Type B pancreatic cell (in vitro differentiated cells): ENCODE results near the gene EFEMP2. TPM values are rescaled to one million over a fixed set of nuclear protein-coding genes. Genes with fewer than 3 reads are reported as not detected.

Experiments
- DNase-seq: peaks from one replicate; pipeline ENCODE4 v3.0.0; 2021; ENCODE audit warnings: mixed read lengths; ENCODE audit not compliant: unreplicated experiment; ENCODE audit errors: extremely low spot score
- H3K27ac Mint-ChIP-seq: 2 replicates; pipeline ENCODE4 v1.8.0; 2021; ENCODE audit warnings: mild to moderate bottlenecking, mixed read lengths
- H3K27me3 Mint-ChIP-seq: 2 replicates; pipeline ENCODE4 v1.8.0; 2021; ENCODE audit warnings: mixed read lengths
- H3K36me3 Mint-ChIP-seq: 2 replicates; pipeline ENCODE4 v1.8.0; 2021; ENCODE audit warnings: mixed read lengths
- H3K4me1 Mint-ChIP-seq: one replicate; pipeline ENCODE4 v1.8.0; 2021; ENCODE audit warnings: mixed read lengths; ENCODE audit not compliant: unreplicated experiment
- H3K4me3 Mint-ChIP-seq: 2 replicates; pipeline ENCODE4 v1.8.0; 2021; ENCODE audit warnings: mild to moderate bottlenecking, mixed read lengths
- H3K9me3 Mint-ChIP-seq: 2 replicates; pipeline ENCODE4 v1.8.0; 2021; ENCODE audit warnings: mixed read lengths
- total RNA-seq: library from RNA; stranded (reverse); gene quantifications from 2 replicates; pipeline ENCODE4 v1.2.1, GENCODE V29; 2021; ENCODE audit warnings: low replicate concordance
- TF ChIP-seq, protein P1 (sequence below): fragments of 200-600 bp; sonication (generic); conservative IDR thresholded peaks from 2 replicates; pipeline ENCODE4 v1.5.0; 2021; ENCODE audit warnings: antibody characterized with exemption, mild to moderate bottlenecking

EFEMP2 gene
- total RNA-seq, 1 donor from 2014 or later, result 24.5 TPM

DNA sequence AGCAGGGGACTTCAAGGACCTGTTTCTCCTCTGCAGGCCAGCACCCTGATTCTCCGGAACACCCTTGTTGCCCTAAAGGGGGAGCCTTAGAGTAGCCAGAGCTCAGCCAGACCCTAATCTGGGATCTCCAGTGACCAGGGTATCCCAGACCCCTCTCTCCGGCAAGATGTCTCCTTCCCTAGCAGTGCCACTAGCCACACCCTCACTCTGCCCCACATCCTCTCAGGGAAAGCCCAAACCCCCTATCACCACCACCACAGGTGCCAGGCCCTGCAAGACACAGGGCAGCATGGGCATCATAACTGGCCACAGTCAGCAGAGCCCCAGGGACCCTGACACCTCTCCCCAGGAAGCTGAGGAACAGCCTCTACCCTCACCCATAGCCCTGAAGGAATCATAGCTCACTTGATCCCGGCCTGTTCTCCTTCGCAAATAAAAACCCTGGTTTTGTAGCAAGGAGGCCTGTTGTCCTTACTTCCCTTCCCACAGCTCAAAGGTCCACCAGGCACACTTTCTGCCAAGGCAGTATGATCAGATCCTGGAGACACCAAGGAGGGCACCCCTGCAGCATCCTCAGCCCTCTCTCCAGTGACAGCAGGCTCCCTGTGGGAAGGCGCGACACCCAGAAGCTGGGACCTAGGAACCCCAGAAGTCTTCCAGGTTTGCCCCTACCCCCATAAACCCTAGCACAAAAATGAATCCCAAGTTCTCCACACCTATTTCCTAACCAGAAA is 19.2 kb downstream of the EFEMP2 start:
- peak overlapping the region; percentile 86 for H3K27ac Mint-ChIP-seq
- no peaks in the 10 kb centered on the region for H3K9me3 Mint-ChIP-seq
- peak overlapping the region; percentile 82 for H3K4me3 Mint-ChIP-seq
- H3K36me3 Mint-ChIP-seq, result peaks cover 38% of the 10 kb centered on the region
- H3K4me1 Mint-ChIP-seq, result peaks cover 20% of the 10 kb centered on the region
- TF ChIP-seq, protein P1, sequence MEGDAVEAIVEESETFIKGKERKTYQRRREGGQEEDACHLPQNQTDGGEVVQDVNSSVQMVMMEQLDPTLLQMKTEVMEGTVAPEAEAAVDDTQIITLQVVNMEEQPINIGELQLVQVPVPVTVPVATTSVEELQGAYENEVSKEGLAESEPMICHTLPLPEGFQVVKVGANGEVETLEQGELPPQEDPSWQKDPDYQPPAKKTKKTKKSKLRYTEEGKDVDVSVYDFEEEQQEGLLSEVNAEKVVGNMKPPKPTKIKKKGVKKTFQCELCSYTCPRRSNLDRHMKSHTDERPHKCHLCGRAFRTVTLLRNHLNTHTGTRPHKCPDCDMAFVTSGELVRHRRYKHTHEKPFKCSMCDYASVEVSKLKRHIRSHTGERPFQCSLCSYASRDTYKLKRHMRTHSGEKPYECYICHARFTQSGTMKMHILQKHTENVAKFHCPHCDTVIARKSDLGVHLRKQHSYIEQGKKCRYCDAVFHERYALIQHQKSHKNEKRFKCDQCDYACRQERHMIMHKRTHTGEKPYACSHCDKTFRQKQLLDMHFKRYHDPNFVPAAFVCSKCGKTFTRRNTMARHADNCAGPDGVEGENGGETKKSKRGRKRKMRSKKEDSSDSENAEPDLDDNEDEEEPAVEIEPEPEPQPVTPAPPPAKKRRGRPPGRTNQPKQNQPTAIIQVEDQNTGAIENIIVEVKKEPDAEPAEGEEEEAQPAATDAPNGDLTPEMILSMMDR, result no peak
- DNase-seq, result no peak
- peaks cover 3% of the 10 kb centered on the region for H3K27me3 Mint-ChIP-seq

DNA sequence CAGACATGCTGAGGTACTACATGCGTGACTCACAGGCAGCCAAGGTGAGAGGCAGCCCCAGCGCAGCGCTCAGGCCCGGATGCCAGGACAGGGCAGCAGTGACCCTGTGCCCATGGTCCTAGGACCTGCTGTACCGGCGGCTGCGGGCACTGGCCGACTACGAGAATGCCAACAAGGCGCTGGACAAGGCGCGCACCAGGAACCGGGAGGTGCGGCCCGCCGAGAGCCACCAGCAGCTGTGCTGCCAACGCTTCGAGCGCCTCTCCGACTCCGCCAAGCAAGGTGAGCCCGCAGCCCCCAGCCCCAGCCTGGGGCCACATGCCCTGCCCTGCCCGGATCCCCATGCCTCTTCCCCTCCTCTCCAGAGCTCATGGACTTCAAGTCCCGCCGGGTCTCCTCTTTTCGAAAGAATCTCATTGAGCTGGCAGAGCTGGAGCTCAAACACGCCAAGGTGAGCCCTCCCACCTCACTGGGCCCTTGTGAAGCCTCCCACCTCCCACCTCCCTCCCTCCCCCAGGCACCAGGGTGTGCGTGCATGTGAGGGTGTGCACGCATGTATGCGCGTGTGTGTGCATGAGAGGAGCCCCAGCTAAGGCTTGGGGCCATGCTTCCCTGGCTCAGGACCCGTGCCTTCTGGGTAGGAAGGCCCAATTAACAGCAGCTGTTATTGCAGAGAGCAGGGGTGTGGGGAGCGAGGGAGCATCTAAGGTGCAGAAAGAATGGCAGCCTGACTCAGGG is 19.9 kb downstream of the EFEMP2 start:
- Mint-ChIP-seq H3K4me3 (no peak overlapping the region), H3K36me3 (peaks cover 38% of the 10 kb centered on the region), H3K9me3 (no peaks in the 10 kb centered on the region), H3K4me1 (peaks cover 20% of the 10 kb centered on the region), H3K27me3 (peaks cover 6% of the 10 kb centered on the region), H3K27ac (peak overlapping the region; percentile 86)
- TF ChIP-seq, protein P1, result no peak
- DNase-seq, result no peak

DNA sequence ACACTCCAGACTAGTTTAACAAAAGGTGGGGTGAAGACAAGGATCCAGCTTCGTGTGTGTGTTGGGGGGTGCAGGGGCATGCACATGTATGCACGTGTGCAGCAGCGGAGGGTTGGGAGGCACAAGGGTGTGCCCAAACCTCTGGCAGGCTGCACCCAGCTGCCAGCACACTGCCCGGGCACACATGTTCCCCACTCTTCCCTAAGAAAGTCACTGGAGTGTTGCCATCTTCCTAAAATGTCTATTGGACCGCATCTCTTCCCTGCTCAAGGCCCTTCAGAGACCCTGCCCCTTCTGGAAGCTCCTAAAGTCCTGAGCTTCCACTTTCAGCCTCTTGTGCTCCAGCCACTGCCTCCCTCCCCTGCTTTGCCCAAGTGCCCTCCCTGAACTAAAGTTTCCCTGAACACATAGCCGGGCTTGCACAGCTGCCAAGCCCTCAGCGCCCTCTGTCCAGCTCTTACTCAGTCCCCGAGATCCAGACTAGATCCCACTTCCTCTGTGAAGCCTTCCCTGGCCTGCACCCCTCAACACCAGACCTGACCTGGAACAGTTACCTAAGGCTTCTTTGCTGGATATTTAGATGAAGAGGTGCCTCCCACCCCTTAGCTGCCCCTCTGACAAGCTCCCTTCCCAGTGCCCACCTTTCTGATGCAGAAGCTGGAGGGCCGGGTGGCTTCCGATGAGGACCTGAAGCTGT is 20.6 kb downstream of the EFEMP2 start:
- Mint-ChIP-seq H3K9me3 (no peaks in the 10 kb centered on the region), H3K27me3 (peaks cover 6% of the 10 kb centered on the region), H3K27ac (peak overlapping the region; percentile 60), H3K4me3 (peak overlapping the region; percentile 47), H3K4me1 (peaks cover 20% of the 10 kb centered on the region), H3K36me3 (peaks cover 38% of the 10 kb centered on the region)
- TF ChIP-seq, protein P1, result no peak
- DNase-seq, result no peak

DNA sequence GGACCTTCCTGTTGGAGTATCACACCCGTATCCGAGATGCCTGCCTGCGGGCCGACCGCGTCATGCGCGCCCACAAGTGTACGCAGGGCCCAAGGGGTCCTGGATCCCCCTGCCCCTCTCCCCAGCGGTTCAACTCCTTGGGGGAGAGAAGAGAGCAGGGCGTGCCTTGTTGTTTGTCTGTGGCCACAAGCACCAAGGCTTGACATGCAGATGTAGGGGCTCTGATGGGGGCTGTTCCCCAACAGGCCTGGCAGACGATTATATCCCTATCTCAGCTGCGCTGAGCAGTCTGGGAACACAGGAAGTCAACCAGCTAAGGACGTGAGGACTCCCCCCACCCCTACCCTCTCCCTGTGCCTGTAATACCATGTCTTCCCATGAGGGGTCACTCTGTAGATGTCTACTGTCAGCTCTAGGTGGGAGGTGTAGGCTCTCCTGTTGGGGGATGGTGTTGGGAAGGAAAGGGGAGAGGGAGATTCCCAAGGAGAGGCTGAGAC is 21.5 kb downstream of the EFEMP2 start:
- Mint-ChIP-seq H3K4me1 (peaks cover 12% of the 10 kb centered on the region), H3K4me3 (peak overlapping the region; percentile 47), H3K36me3 (peaks cover 30% of the 10 kb centered on the region), H3K9me3 (no peaks in the 10 kb centered on the region), H3K27ac (peak overlapping the region; percentile 60), H3K27me3 (peaks cover 6% of the 10 kb centered on the region)
- TF ChIP-seq, protein P1, result peak; percentile 71
- no peak for DNase-seq

DNA sequence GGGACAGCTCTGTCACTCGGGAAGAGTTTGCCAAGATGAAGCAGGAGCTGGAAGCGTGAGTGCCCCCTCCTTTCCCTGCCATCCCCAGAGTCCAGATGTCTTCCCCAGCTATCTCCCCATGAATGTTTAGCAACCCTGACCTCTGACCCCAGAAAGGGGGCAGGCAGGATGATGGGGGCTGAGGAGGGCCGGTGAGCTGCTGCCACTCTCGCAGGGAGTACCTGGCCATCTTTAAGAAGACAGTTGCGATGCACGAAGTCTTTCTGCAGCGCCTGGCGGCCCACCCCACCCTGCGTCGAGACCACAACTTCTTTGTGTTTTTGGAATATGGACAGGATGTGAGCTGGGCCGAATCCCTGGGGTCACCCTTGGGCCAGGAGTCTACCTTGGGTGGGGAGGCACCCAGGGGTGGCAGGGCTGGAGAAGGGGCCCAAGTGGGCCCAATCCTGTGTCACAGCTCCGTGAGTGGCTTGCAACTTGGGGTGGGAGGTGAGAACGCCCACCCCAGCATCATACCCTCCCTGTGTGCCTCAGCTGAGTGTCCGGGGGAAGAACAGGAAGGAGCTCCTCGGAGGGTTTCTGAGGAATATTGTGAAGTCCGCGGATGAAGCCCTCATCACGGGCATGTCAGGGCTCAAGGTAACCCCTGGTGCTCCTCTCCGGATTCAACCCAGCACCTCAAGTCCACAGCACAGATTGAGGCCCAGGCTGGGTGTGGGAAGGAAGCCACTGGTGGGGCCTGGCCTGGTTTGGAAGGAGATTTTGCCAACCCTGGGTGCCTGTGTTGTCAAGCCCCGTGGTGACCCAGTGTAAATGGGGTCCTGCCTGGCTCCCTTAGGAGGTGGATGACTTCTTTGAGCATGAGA is 22.1 kb downstream of the EFEMP2 start:
- Mint-ChIP-seq H3K4me3 (no peak overlapping the region), H3K9me3 (no peaks in the 10 kb centered on the region), H3K27me3 (peaks cover 6% of the 10 kb centered on the region), H3K4me1 (peaks cover 10% of the 10 kb centered on the region), H3K27ac (peak overlapping the region; percentile 61), H3K36me3 (peaks cover 27% of the 10 kb centered on the region)
- DNase-seq, result no peak
- TF ChIP-seq, protein P1, result no peak
